ENCODE data around the gene USP19. TPM values are rescaled to one million over a fixed set of nuclear protein-coding genes. Genes with fewer than 3 reads are reported as not detected.

USP19 gene
- total and polyA plus RNA-seq, 10 of the 15 experiments (the other 5 are each of a cell fraction or from before 2014, with no cell fraction given): 0.24 to 64.2 (median 33.2) TPM

DNA sequence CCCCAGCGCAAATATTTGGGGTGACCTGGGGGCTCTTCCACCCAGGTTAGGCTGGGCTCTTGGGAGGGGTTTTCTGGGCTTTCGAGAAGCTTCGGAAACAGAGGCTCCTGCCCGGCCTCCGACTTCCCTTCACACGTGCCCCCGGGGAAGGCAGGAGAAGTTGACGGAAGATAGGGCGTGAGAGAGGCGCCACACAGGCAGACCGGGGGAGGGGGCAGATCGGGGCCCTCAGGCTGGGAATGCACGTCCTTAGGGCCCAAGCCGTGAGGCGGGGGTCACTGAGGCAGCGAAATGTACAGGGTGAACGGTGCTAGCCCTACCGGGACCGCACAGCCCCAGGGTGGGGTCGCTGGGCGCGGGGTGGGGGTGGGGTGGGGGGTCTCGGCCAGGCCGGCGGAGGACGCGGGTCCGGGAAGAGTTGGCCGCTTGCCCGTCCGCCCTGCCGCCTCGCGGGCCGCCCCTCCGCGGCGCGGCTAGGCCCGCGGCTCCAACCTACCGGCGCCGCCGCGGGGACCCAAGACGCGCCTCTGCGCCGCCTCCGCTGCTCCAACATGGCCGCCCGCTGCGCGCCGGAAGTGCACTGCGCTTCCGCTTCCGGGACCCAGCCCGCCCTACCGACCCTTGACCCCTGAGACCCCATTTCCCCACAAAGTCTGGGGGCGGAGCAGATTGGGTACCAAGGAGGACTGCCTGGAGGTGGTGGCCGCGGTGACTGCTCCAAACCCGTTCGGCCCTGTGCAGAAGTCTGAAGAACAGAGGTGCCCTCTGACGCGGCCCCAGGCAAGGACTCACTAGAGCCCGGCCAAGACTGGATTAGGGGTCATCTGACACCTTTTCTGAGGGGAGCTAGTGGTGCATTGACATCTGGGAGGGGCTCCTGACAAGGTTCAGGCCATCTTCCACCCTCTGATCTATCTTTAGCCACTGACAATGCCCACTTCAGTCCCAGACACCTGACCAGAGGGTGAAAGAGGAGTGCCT is 45.4 kb upstream of the USP19 start, which contains the start of gene CCDC71:
CCDC71 (minus strand) TSS at position 561 of the 981 bp plus-strand sequence. CDS start 2,123 bp downstream, outside the sequence.
- 22% methylated on average over 31 of the region's 69 CpGs for WGBS (ENCODE audit: insufficient coverage, insufficient replicate concordance, low lambda C conversion rate, missing lambda C conversion rate)
- TF ChIP-seq MEF2A (IDR thresholded peaks at IDR 0.05; ENCODE audit: insufficient read depth, low read depth, low read length) (no peak), TAF1 (IDR thresholded peaks at IDR 0.05; ENCODE audit: borderline replicate concordance, low read depth, low read length) (peak; percentile 73; the same call in 1 of the 2 replicates), TCF3 (IDR thresholded peaks at IDR 0.05; ENCODE audit: borderline replicate concordance, insufficient read depth, low read depth, low read length) (0 out of 2 replicates have a peak, but pooled peaks have one; percentile 25), KAT2A (conservative IDR thresholded peaks at IDR 0.05; ENCODE audit: control insufficient read depth, low read depth, low read length) (no peak), RB1 (IDR thresholded peaks at IDR 0.05; ENCODE audit: borderline replicate concordance) (peak; percentile 76; the same call in 1 of the 2 replicates), GATAD2B (conservative IDR thresholded peaks at IDR 0.05; ENCODE audit: low read depth) (peak; percentile 91), NR2C2 (IDR thresholded peaks at IDR 0.05; ENCODE audit: borderline replicate concordance, control insufficient read depth, insufficient read length, low read depth) (peak; percentile 87), RAD51 (IDR thresholded peaks at IDR 0.05) (no peak), LARP7 (IDR thresholded peaks at IDR 0.05) (peak; percentile 61; the same call in 1 of the 2 replicates), POU2F2 (IDR thresholded peaks at IDR 0.05; ENCODE audit: borderline replicate concordance, low read depth, low read length) (peak; percentile 49; the same call in 1 of the 3 replicates), CHD2 (IDR thresholded peaks at IDR 0.05; ENCODE audit: borderline replicate concordance, low read depth, low read length) (peak; percentile 68; the same call in 1 of the 2 replicates), RAD21 (IDR thresholded peaks at IDR 0.05; ENCODE audit: insufficient read depth, low read depth, low read length) (no peak)
- TF ChIP-seq, protein P1, sequence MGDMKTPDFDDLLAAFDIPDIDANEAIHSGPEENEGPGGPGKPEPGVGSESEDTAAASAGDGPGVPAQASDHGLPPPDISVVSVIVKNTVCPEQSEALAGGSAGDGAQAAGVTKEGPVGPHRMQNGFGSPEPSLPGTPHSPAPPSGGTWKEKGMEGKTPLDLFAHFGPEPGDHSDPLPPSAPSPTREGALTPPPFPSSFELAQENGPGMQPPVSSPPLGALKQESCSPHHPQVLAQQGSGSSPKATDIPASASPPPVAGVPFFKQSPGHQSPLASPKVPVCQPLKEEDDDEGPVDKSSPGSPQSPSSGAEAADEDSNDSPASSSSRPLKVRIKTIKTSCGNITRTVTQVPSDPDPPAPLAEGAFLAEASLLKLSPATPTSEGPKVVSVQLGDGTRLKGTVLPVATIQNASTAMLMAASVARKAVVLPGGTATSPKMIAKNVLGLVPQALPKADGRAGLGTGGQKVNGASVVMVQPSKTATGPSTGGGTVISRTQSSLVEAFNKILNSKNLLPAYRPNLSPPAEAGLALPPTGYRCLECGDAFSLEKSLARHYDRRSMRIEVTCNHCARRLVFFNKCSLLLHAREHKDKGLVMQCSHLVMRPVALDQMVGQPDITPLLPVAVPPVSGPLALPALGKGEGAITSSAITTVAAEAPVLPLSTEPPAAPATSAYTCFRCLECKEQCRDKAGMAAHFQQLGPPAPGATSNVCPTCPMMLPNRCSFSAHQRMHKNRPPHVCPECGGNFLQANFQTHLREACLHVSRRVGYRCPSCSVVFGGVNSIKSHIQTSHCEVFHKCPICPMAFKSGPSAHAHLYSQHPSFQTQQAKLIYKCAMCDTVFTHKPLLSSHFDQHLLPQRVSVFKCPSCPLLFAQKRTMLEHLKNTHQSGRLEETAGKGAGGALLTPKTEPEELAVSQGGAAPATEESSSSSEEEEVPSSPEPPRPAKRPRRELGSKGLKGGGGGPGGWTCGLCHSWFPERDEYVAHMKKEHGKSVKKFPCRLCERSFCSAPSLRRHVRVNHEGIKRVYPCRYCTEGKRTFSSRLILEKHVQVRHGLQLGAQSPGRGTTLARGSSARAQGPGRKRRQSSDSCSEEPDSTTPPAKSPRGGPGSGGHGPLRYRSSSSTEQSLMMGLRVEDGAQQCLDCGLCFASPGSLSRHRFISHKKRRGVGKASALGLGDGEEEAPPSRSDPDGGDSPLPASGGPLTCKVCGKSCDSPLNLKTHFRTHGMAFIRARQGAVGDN (IDR thresholded peaks at IDR 0.05): peak; percentile 95
- TF ChIP-seq, protein P2, sequence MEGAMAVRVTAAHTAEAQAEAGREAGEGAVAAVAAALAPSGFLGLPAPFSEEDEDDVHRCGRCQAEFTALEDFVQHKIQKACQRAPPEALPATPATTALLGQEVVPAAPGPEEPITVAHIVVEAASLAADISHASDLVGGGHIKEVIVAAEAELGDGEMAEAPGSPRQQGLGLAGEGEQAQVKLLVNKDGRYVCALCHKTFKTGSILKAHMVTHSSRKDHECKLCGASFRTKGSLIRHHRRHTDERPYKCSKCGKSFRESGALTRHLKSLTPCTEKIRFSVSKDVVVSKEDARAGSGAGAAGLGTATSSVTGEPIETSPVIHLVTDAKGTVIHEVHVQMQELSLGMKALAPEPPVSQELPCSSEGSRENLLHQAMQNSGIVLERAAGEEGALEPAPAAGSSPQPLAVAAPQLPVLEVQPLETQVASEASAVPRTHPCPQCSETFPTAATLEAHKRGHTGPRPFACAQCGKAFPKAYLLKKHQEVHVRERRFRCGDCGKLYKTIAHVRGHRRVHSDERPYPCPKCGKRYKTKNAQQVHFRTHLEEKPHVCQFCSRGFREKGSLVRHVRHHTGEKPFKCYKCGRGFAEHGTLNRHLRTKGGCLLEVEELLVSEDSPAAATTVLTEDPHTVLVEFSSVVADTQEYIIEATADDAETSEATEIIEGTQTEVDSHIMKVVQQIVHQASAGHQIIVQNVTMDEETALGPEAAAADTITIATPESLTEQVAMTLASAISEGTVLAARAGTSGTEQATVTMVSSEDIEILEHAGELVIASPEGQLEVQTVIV (IDR thresholded peaks at IDR 0.05; ENCODE audit: borderline replicate concordance, partially characterized antibody): peak; percentile 63

More for the DNA sequence above, 45.4 kb upstream of the USP19 start, which contains the start of gene CCDC71:
- CTCF ChIA-PET: interaction anchor here (1.3 kb wide), 1 partner anchor 174 kb away, joined by 4 read pairs; no protein-coding TSS in a partner anchor
- Histone ChIP-seq H3K27me3 (replicated peaks in 1 of 2; ENCODE audit: control insufficient read depth in 2 of 2, insufficient read depth in 2 of 2, low read length in 1 of 2) (no peaks in the 10 kb centered on the region), H3K79me2 (ENCODE audit: control insufficient read depth, insufficient read depth, low read length) (peaks cover 24% of the 10 kb centered on the region), H3K4me3 (peak within 1 kb of the TSS; percentile 84), H3K27ac (ENCODE audit: control insufficient read depth, insufficient read depth) (peak within 1 kb of the TSS; percentile 65), H3K4me1 (ENCODE audit: control insufficient read depth, insufficient read depth, low read length) (peaks cover 10% of the 10 kb centered on the region), H4K20me1 (ENCODE audit: control insufficient read depth, insufficient read depth) (no peaks in the 10 kb centered on the region; the same call in 1 of the 2 replicates), H3K9me3 (replicated peaks; ENCODE audit: control insufficient read depth, insufficient read depth, low read length) (peaks cover 2% of the 10 kb centered on the region; the same call in 2 of the 3 replicates), H2AFZ (ENCODE audit: control insufficient read depth, low read depth, low read length) (peak within 1 kb of the TSS; percentile 93), H3K9ac (ENCODE audit: control insufficient read depth, insufficient read depth, low read length) (peak within 1 kb of the TSS; percentile 91), H3K36me3 (ENCODE audit: control insufficient read depth in 2 of 2, insufficient read depth in 2 of 2, low read length in 1 of 2) (peaks cover 6 to 9% of the 10 kb centered on the region in 2 experiments; a peak in 3 of 4 replicates), H3K4me2 (ENCODE audit: control insufficient read depth, insufficient read depth) (peak within 1 kb of the TSS; percentile 97)
- FAIRE-seq: no peak
- ATAC-seq: peak; percentile 91
- SMC1A ChIA-PET (ENCODE audit: uncharacterized antibody, unreplicated experiment): interaction anchor here (0.6 kb wide), 1 partner anchor 211 kb away, joined by 3 read pairs; no protein-coding TSS in a partner anchor
- in situ Hi-C loops (cut with MboI): loop anchor here (5.0 kb wide), 1 partner anchor 281 kb away; no protein-coding TSS in a partner anchor
- BruUV-seq (replicated peaks): no TSS peak
- intact Hi-C loops (cut with micrococcal nuclease; ENCODE audit: unreplicated experiment): no loop called here
- RAD21 ChIA-PET (ENCODE audit: unreplicated experiment): no interaction called here
- peak; percentile 20 for DNase-seq (ENCODE audit: low read depth, low spot score)
- POLR2A ChIA-PET: no interaction called here
